ENCODE measurements around the gene MYO1B. TPM values are rescaled to one million over a fixed set of nuclear protein-coding genes. Genes with fewer than 3 reads are reported as not detected.

The MYO1B gene
- total RNA-seq, 1 experiment from 2014 or later = 43.2 TPM

GRCh38 chr2:191365089-191365488 is 119.9 kb downstream of the MYO1B start:
- Histone ChIP-seq H3K56ac (ENCODE audit: insufficient read length, low read depth, low read length) (no peak overlapping the region), H3K27me3 (ENCODE audit: insufficient read depth, low read length) (no peaks in the 10 kb centered on the region), H3K4me1 (ENCODE audit: insufficient read depth, low read length) (no peaks in the 10 kb centered on the region; the same call in 1 of the 2 replicates), H3K79me2 (ENCODE audit: insufficient read depth, low read length) (no peaks in the 10 kb centered on the region), H2BK15ac (ENCODE audit: low read depth, low read length) (no peak overlapping the region), H3K18ac (ENCODE audit: insufficient read length, low read depth, low read length) (no peak overlapping the region), H2AK5ac (ENCODE audit: insufficient read length, low read length) (no peak overlapping the region), H4K8ac (replicated peaks; ENCODE audit: insufficient read length, low read depth, low read length) (no peak overlapping the region), H3K9me3 (ENCODE audit: control insufficient read depth, low read depth, low read length) (no peaks in the 10 kb centered on the region), H2BK12ac (ENCODE audit: insufficient read length, low read depth, low read length) (no peak overlapping the region), H4K5ac (ENCODE audit: insufficient read length, low read depth, low read length) (no peak overlapping the region), H4K20me1 (ENCODE audit: control insufficient read depth, insufficient read depth, insufficient read length) (no peaks in the 10 kb centered on the region), H3K23me2 (ENCODE audit: insufficient read length, low read depth, low read length, poor library complexity, severe bottlenecking) (no peaks in the 10 kb centered on the region), H2AFZ (ENCODE audit: low read length) (no peak overlapping the region), H3K79me1 (ENCODE audit: insufficient read depth, low read depth, low read length, poor library complexity, severe bottlenecking) (peaks cover 3% of the 10 kb centered on the region), H3K4ac (ENCODE audit: low read depth, low read length) (no peak overlapping the region), H2BK5ac (ENCODE audit: insufficient read length, low read length) (no peak overlapping the region), H3T11ph (ENCODE audit: low read length) (no peak overlapping the region), H2BK120ac (ENCODE audit: low read depth, low read length, poor library complexity, severe bottlenecking) (no peak overlapping the region), H4K91ac (ENCODE audit: insufficient read length, low read depth, low read length) (no peak overlapping the region), H3K27ac (ENCODE audit: insufficient read length, low read depth, low read length) (no peak overlapping the region), H3K4me2 (ENCODE audit: insufficient read depth, insufficient read length, low read length) (no peak overlapping the region), H3K14ac (ENCODE audit: insufficient read depth, low read length) (no peak overlapping the region), H2BK20ac (ENCODE audit: low read depth, low read length, poor library complexity, severe bottlenecking) (no peak overlapping the region), H3K23ac (ENCODE audit: insufficient read length, low read depth, low read length) (no peak overlapping the region), H3K9ac (ENCODE audit: extremely low read depth, insufficient read length, low read length) (no peak overlapping the region)
- Mint-ChIP-seq H3K36me3 (ENCODE audit: insufficient read depth in 1 of 3, low read depth in 3 of 3) (peaks cover 8 to 17% (median 11%) of the 10 kb centered on the region in 3 experiments; a peak in 5 of 7 replicates), H3K4me3 (no peak overlapping the region), H3K27ac (no peak overlapping the region), H3K9me3 (no peaks in the 10 kb centered on the region), H3K4me1 (peaks cover 6 to 7% of the 10 kb centered on the region in 2 experiments), H3K27me3 (ENCODE audit: low read depth) (no peaks in the 10 kb centered on the region)
- no peak for TF ChIP-seq CTCF (conservative IDR thresholded peaks at IDR 0.05)
- WGBS (ENCODE audit: extremely low coverage, insufficient read length, low lambda C conversion rate) = no CpG with 5 or more reads among the region's 2 CpGs
- no peak for DNase-seq

Data from H9 (cell line).